Fibroblast of lung (primary cell): ENCODE data around the gene SERPIND1. TPM values are rescaled to one million over a fixed set of nuclear protein-coding genes. Genes with fewer than 3 reads are reported as not detected.

Experiments
- DNase-seq, 2 donors: peaks; one replicate each; pipeline versions ENCODE4 v3.0.0 to v3.0.0-alpha.2; 2010; ENCODE audit warnings: low read depth in 2 of 2
- H2AFZ ChIP-seq: 2 replicates; pipeline ENCODE4 v1.5.1; 2012; ENCODE audit warnings: low read length, control low read depth, inconsistent platforms
- H3K27ac ChIP-seq: 2 replicates; pipeline ENCODE4 v1.5.1; 2011; ENCODE audit warnings: low read length, control low read depth; ENCODE audit not compliant: insufficient read depth
- H3K27me3 ChIP-seq: 2 replicates; pipeline ENCODE4 v1.5.1; 2011; ENCODE audit warnings: mild to moderate bottlenecking, low read length; ENCODE audit not compliant: control insufficient read depth, insufficient read depth
- H3K36me3 ChIP-seq: 2 replicates; pipeline ENCODE4 v1.5.1; 2011; ENCODE audit warnings: low read length; ENCODE audit not compliant: control insufficient read depth, insufficient read depth
- H3K4me1 ChIP-seq: 2 replicates; pipeline ENCODE4 v1.5.1; 2011; ENCODE audit warnings: low read length; ENCODE audit not compliant: control insufficient read depth, insufficient read depth; ENCODE audit errors: extremely low read depth
- H3K4me2 ChIP-seq: 2 replicates; pipeline ENCODE4 v1.5.1; 2011; ENCODE audit warnings: low read length, control low read depth; ENCODE audit not compliant: insufficient read depth; ENCODE audit errors: extremely low read depth
- H3K4me3 ChIP-seq, 4 experiments: fragments of 200-600 bp in 1 of 4; sonication (generic) in 1 of 4; replicated peaks in 1 of 4; 2 replicates each; pipeline ENCODE4 v1.5.1; 2011 to 2016; ENCODE audit warnings: low read length in 4 of 4, low read depth in 3 of 4, mild to moderate bottlenecking in 3 of 4, control low read depth in 2 of 4, inconsistent platforms in 1 of 4, mixed read lengths in 1 of 4; ENCODE audit not compliant: insufficient read depth in 1 of 4; ENCODE audit errors: control extremely low read depth in 1 of 4
- H3K79me2 ChIP-seq: 2 replicates; pipeline ENCODE4 v1.5.1; 2012; ENCODE audit warnings: mild to moderate bottlenecking, low read length, inconsistent platforms; ENCODE audit not compliant: control insufficient read depth, insufficient read depth
- H3K9ac ChIP-seq: 2 replicates; pipeline ENCODE4 v1.5.1; 2011; ENCODE audit warnings: mild to moderate bottlenecking, low read length, control low read depth; ENCODE audit not compliant: insufficient read depth
- H3K9me3 ChIP-seq: 2 replicates; pipeline ENCODE4 v1.5.1; 2012; ENCODE audit warnings: low read depth, low read length; ENCODE audit not compliant: control insufficient read depth, insufficient read depth
- H4K20me1 ChIP-seq: 2 replicates; pipeline ENCODE4 v1.5.1; 2011; ENCODE audit warnings: low read length; ENCODE audit not compliant: control insufficient read depth, insufficient read depth; ENCODE audit errors: extremely low read depth
- CTCF ChIP-seq, 2 donors: IDR thresholded peaks in 1 of 2; conservative IDR thresholded peaks in 1 of 2; 1 replicate in 1 of 2; 2 replicates in 1 of 2; pipeline ENCODE4 v1.5.1; 2011 to 2012; ENCODE audit warnings: low read length in 2 of 2, control low read depth in 1 of 2, inconsistent platforms in 1 of 2, low read depth in 1 of 2, mild to moderate bottlenecking in 1 of 2
- EZH2 ChIP-seq: IDR thresholded peaks from 2 replicates; pipeline ENCODE4 v1.5.1; 2012; ENCODE audit warnings: low read length, control low read depth, mild to moderate bottlenecking; ENCODE audit errors: missing control alignments
- polyA plus RNA-seq, 2 donors: library from polyadenylated mRNA; depleted of rRNA in 1 of 2; stranded (reverse) in 1 of 2; unstranded in 1 of 2; fragments of >200 nt; gene quantifications; 2 replicates each; pipeline ENCODE4 v1.2.1, GENCODE V29; 2011 to 2012; ENCODE audit warnings: missing spikeins in 1 of 2
- total RNA-seq: library from RNA; depleted of rRNA; stranded (reverse); fragments of >200 nt; gene quantifications from 2 replicates; pipeline ENCODE4 v1.2.1, GENCODE V29; 2014

Gene SERPIND1
- total and polyA plus RNA-seq, 2 donors (not counting 1 experiment from before 2014, with no cell fraction given): 0.03 TPM; not detected in 1

GRCh38 chr22:20740222-20740951 lies 33.5 kb upstream of the SERPIND1 start:
- H3K4me1 ChIP-seq: no peaks in the 10 kb centered on the region
- H3K9me3 ChIP-seq: no peaks in the 10 kb centered on the region
- H3K79me2 ChIP-seq: no peaks in the 10 kb centered on the region
- no peaks in the 10 kb centered on the region for H4K20me1 ChIP-seq
- no peak overlapping the region for H3K9ac ChIP-seq
- DNase-seq: no peak
- peaks cover 5% of the 10 kb centered on the region for H3K36me3 ChIP-seq
- H3K27me3 ChIP-seq: no peaks in the 10 kb centered on the region
- TF ChIP-seq EZH2 (no peak), CTCF (conservative IDR thresholded peaks at IDR 0.05 in 1 of 2, IDR thresholded peaks at IDR 0.05 in 1 of 2; ENCODE audit: low read depth in 1 of 2, low read length in 2 of 2) (no peak)
- no peak overlapping the region for H3K4me3 ChIP-seq
- no peak overlapping the region for H2AFZ ChIP-seq
- H3K27ac ChIP-seq: no peak overlapping the region
- no peak overlapping the region for H3K4me2 ChIP-seq

DNA sequence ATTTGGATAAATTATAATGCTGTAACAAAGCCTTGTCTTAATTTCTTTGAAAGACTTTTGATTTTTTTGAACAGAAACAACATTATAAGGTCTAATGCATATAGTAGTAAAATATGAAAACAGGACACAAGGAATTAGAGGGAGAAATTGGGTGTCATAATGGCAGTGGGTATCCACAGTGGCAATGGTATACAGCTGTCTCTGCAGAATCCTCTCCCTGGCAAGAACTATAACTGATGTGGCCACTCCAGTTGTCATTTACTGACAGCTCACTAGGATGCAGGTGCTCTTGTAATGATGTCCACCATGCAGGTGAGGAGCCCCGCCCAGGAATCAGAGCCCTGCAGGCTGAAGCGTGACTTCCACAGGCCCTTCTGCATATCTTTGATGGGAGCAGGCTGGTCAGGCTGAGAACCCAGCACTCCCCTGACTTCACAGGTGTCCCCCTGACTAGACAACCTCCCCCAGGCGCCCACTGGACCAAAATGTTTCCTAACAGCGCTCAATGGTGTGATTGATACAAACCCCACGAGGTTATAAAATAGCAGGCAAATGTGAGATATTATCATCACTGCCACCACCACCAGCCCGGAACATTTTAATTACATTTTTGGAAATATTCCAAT lies 32.8 kb upstream of the SERPIND1 start:
- H3K27ac ChIP-seq: no peak overlapping the region
- peaks cover 7% of the 10 kb centered on the region for H3K36me3 ChIP-seq
- no peak overlapping the region for H2AFZ ChIP-seq
- no peak overlapping the region for H3K9ac ChIP-seq
- H3K4me3 ChIP-seq: no peak overlapping the region
- no peaks in the 10 kb centered on the region for H3K4me1 ChIP-seq
- no peaks in the 10 kb centered on the region for H3K27me3 ChIP-seq
- no peaks in the 10 kb centered on the region for H4K20me1 ChIP-seq
- TF ChIP-seq CTCF (conservative IDR thresholded peaks at IDR 0.05 in 1 of 2, IDR thresholded peaks at IDR 0.05 in 1 of 2; ENCODE audit: low read depth in 1 of 2, low read length in 2 of 2): no peak
- no peak for TF ChIP-seq EZH2
- H3K4me2 ChIP-seq: no peak overlapping the region
- no peaks in the 10 kb centered on the region for H3K79me2 ChIP-seq
- no peaks in the 10 kb centered on the region for H3K9me3 ChIP-seq
- no peak for DNase-seq

- Histone ChIP-seq H2AFZ (no peak overlapping the region), H4K20me1 (no peaks in the 10 kb centered on the region), H3K4me2 (no peak overlapping the region), H3K79me2 (no peaks in the 10 kb centered on the region), H3K27me3 (no peaks in the 10 kb centered on the region), H3K27ac (no peak overlapping the region), H3K9ac (no peak overlapping the region), H3K36me3 (peaks cover 11% of the 10 kb centered on the region), H3K4me3 (no peak overlapping the region), H3K9me3 (no peaks in the 10 kb centered on the region), H3K4me1 (no peaks in the 10 kb centered on the region)
- TF ChIP-seq CTCF (conservative IDR thresholded peaks at IDR 0.05 in 1 of 2, IDR thresholded peaks at IDR 0.05 in 1 of 2; ENCODE audit: low read depth in 1 of 2, low read length in 2 of 2) (peak; percentile 46 to 81), EZH2 (no peak)
- DNase-seq: peak; percentile 15 to 34
Measured at GRCh38 chr22:20741634-20742581, 32.0 kb upstream of the SERPIND1 start.
